Duodenal mucosa (tissue), 2 donors: ENCODE measurements around the gene ZNF729.
"Not testable (repeated sequence)": the region's sequence is repeated elsewhere in the genome, so short reads cannot be mapped to it uniquely, and the experiment has no call there.

Source experiments
- H3K27ac ChIP-seq: one replicate; pipeline ENCODE4 v1.7.0; 2013; ENCODE audit warnings: low read depth, low read length
- H3K27me3 ChIP-seq, 2 donors: one replicate each; pipeline ENCODE4 v1.7.0; 2013; ENCODE audit warnings: low read length in 2 of 2, control low read depth in 1 of 2; ENCODE audit not compliant: insufficient read depth in 2 of 2, control insufficient read depth in 1 of 2
- H3K36me3 ChIP-seq, 2 donors: one replicate each; pipeline ENCODE4 v1.7.0; 2013; ENCODE audit warnings: low read length in 2 of 2, control low read depth in 1 of 2; ENCODE audit not compliant: insufficient read depth in 2 of 2, control insufficient read depth in 1 of 2
- H3K4me1 ChIP-seq, 2 donors: one replicate each; pipeline ENCODE4 v1.7.0; 2013; ENCODE audit warnings: low read length in 2 of 2, control low read depth in 1 of 2; ENCODE audit not compliant: insufficient read depth in 2 of 2, control insufficient read depth in 1 of 2
- H3K4me3 ChIP-seq, 2 donors: one replicate each; pipeline ENCODE4 v1.7.0; 2013; ENCODE audit warnings: low read length in 2 of 2, low read depth in 1 of 2
- H3K9ac ChIP-seq, 2 donors: one replicate each; pipeline ENCODE4 v1.7.0; 2013; ENCODE audit warnings: low read length in 2 of 2, low read depth in 1 of 2
- H3K9me3 ChIP-seq, 2 donors: one replicate each; pipeline ENCODE4 v1.7.0; 2013; ENCODE audit warnings: low read length in 2 of 2, control low read depth in 1 of 2; ENCODE audit not compliant: control insufficient read depth in 1 of 2

The ZNF729 gene

GRCh38 chr19:22286151-22286810, at the start of gene ZNF729:
TSS of gene ZNF729 (plus strand) at chr19:22286441. CDS start at chr19:22286526, 85 bp downstream.
- no peaks in the 10 kb centered on the region for H3K36me3 ChIP-seq
- no peak within 1 kb of the TSS for H3K4me3 ChIP-seq
- H3K4me1 ChIP-seq = no peaks in the 10 kb centered on the region
- no peak within 1 kb of the TSS for H3K9ac ChIP-seq
- peaks cover 0 to 22% of the 10 kb centered on the region in 2 donors for H3K9me3 ChIP-seq
- H3K27me3 ChIP-seq = no peaks in the 10 kb centered on the region
- H3K27ac ChIP-seq = no peak within 1 kb of the TSS

- Histone ChIP-seq H3K9me3 (peaks cover 33 to 45% of the 10 kb centered on the region in 2 donors), H3K27me3 (no peaks in the 10 kb centered on the region), H3K4me1 (no peaks in the 10 kb centered on the region)
Observed at GRCh38 chr19:22256856-22257255, 29.4 kb upstream of the ZNF729 start.

GRCh38 chr19:22257381-22257780, 28.9 kb upstream of the ZNF729 start:
- Histone ChIP-seq H3K27ac (no peak overlapping the region), H3K9ac (no peak overlapping the region), H3K27me3 (no peaks in the 10 kb centered on the region), H3K4me3 (no peak overlapping the region), H3K36me3 (no peaks in the 10 kb centered on the region), H3K4me1 (no peaks in the 10 kb centered on the region), H3K9me3 (peaks cover 32 to 45% of the 10 kb centered on the region in 2 donors)

More at GRCh38 chr19:22256856-22257255, 29.4 kb upstream of the ZNF729 start:
- H3K36me3 ChIP-seq = no peaks in the 10 kb centered on the region
- no peak overlapping the region for H3K27ac ChIP-seq
- no peak overlapping the region for H3K9ac ChIP-seq
- no peak overlapping the region for H3K4me3 ChIP-seq

GRCh38 chr19:22257916-22258315, 28.3 kb upstream of the ZNF729 start:
- Histone ChIP-seq H3K4me1 (no peaks in the 10 kb centered on the region), H3K9ac (no peak overlapping the region), H3K27ac (no peak overlapping the region), H3K9me3 (peaks cover 31 to 46% of the 10 kb centered on the region in 2 donors), H3K36me3 (no peaks in the 10 kb centered on the region), H3K27me3 (no peaks in the 10 kb centered on the region), H3K4me3 (no peak overlapping the region)

GRCh38 chr19:22260499-22260898, 25.7 kb upstream of the ZNF729 start:
- no peaks in the 10 kb centered on the region for H3K27me3 ChIP-seq
- peaks cover 29 to 41% of the 10 kb centered on the region in 2 donors for H3K9me3 ChIP-seq
- H3K27ac ChIP-seq = no peak overlapping the region
- no peak overlapping the region for H3K4me3 ChIP-seq
- H3K36me3 ChIP-seq = no peaks in the 10 kb centered on the region
- no peaks in the 10 kb centered on the region for H3K4me1 ChIP-seq
- no peak overlapping the region for H3K9ac ChIP-seq

- no peaks in the 10 kb centered on the region for H3K36me3 ChIP-seq
- H3K27me3 ChIP-seq = no peaks in the 10 kb centered on the region
- peaks cover 33 to 43% of the 10 kb centered on the region in 2 donors for H3K9me3 ChIP-seq
- H3K9ac ChIP-seq = no peak overlapping the region
- H3K4me1 ChIP-seq = no peaks in the 10 kb centered on the region
- H3K27ac ChIP-seq = no peak overlapping the region
- H3K4me3 ChIP-seq = no peak overlapping the region
Observed at GRCh38 chr19:22261596-22261995, 24.6 kb upstream of the ZNF729 start.

- Histone ChIP-seq H3K27me3 (no peaks in the 10 kb centered on the region), H3K27ac (no peak overlapping the region), H3K36me3 (no peaks in the 10 kb centered on the region), H3K9ac (no peak overlapping the region), H3K9me3 (peaks cover 22 to 32% of the 10 kb centered on the region in 2 donors), H3K4me1 (no peaks in the 10 kb centered on the region), H3K4me3 (no peak overlapping the region)
Observed at GRCh38 chr19:22263121-22263520, 23.1 kb upstream of the ZNF729 start.

- H3K4me3 ChIP-seq, H3K27ac ChIP-seq, H3K4me1 ChIP-seq, H3K27me3 ChIP-seq, H3K9ac ChIP-seq, H3K36me3 ChIP-seq: not testable (repeated sequence)
- peaks cover 21 to 32% of the 10 kb centered on the region in 2 donors for H3K9me3 ChIP-seq
Observed at GRCh38 chr19:22321554-22321953, 35.3 kb downstream of the ZNF729 start.

GRCh38 chr19:22326219-22326618, 40.0 kb downstream of the ZNF729 start:
- H3K9me3 ChIP-seq = peaks cover 53 to 59% of the 10 kb centered on the region in 2 donors
- no peaks in the 10 kb centered on the region for H3K36me3 ChIP-seq
- no peak overlapping the region for H3K27ac ChIP-seq
- H3K4me3 ChIP-seq = no peak overlapping the region
- no peak overlapping the region for H3K9ac ChIP-seq
- no peaks in the 10 kb centered on the region for H3K27me3 ChIP-seq
- H3K4me1 ChIP-seq = no peaks in the 10 kb centered on the region

- no peak overlapping the region for H3K9ac ChIP-seq
- no peak overlapping the region for H3K27ac ChIP-seq
- no peak overlapping the region for H3K4me3 ChIP-seq
- H3K4me1 ChIP-seq = no peaks in the 10 kb centered on the region
- no peaks in the 10 kb centered on the region for H3K36me3 ChIP-seq
- peaks cover 59 to 69% of the 10 kb centered on the region in 2 donors for H3K9me3 ChIP-seq
- H3K27me3 ChIP-seq = no peaks in the 10 kb centered on the region
Observed at GRCh38 chr19:22327321-22327720, 41.1 kb downstream of the ZNF729 start.
